NCI-H2171 treated with DMSO at 0.1 percent for 48 hours (cell line): ENCODE results near the gene MYO10.
"Not testable (repeated sequence)": the region's sequence is repeated elsewhere in the genome, so short reads cannot be mapped to it uniquely, and the experiment has no call there.

Source experiments
- DNase-seq: peaks from one replicate; lab custom pipeline; 2025; lab: John Stamatoyannopoulos, UW

Gene MYO10

GRCh38 chr5:16740811-16741392 lies 195.2 kb downstream of the MYO10 start:
- DNase-seq: no peak

GRCh38 chr5:16740066-16740810 lies 195.8 kb downstream of the MYO10 start:
- DNase-seq: peak; percentile 14

DNA sequence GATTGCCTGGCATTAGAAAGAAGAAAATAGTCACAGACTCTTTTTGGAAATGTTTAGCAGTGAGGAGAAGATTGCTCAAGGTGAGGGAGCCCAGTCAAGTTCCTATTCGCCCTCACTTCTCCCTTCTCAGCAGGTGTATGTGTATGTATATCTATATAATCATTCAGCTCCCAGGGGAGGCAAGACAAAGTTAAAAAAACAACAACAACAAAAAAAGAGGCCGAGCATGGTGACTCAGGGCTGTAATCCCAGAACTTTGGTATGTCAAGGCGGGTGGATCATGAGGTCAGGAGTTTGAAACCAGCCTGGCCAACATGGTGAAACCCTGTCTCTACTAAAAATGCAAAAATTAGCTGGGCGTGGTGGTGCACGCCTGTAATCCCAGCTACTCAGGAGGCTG lies 197.7 kb downstream of the MYO10 start:
- DNase-seq: not testable (repeated sequence)

- DNase-seq: no peak
Measured at GRCh38 chr5:16737620-16738364, 198.3 kb downstream of the MYO10 start.

DNA sequence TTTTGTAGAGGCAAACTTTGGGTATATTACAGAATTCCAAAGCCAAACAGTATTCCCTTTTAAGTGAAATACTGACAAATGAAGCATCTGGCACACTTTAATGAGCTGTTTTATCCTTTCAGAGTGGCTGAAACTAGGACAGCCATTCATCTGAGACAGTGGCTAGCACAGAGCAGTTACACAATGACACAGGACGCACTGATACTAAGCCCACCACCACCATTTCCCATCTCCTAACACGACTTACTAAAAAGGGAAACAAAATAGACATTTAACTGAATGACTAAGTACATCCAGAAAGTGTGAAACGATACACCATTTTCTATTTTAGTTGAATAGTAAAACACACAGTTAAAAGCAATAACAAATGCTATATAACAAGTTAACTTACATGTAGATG lies 198.9 kb downstream of the MYO10 start:
- no peak for DNase-seq

- DNase-seq: peak; percentile 25
Measured at GRCh38 chr5:16736158-16736995, 199.7 kb downstream of the MYO10 start.

DNA sequence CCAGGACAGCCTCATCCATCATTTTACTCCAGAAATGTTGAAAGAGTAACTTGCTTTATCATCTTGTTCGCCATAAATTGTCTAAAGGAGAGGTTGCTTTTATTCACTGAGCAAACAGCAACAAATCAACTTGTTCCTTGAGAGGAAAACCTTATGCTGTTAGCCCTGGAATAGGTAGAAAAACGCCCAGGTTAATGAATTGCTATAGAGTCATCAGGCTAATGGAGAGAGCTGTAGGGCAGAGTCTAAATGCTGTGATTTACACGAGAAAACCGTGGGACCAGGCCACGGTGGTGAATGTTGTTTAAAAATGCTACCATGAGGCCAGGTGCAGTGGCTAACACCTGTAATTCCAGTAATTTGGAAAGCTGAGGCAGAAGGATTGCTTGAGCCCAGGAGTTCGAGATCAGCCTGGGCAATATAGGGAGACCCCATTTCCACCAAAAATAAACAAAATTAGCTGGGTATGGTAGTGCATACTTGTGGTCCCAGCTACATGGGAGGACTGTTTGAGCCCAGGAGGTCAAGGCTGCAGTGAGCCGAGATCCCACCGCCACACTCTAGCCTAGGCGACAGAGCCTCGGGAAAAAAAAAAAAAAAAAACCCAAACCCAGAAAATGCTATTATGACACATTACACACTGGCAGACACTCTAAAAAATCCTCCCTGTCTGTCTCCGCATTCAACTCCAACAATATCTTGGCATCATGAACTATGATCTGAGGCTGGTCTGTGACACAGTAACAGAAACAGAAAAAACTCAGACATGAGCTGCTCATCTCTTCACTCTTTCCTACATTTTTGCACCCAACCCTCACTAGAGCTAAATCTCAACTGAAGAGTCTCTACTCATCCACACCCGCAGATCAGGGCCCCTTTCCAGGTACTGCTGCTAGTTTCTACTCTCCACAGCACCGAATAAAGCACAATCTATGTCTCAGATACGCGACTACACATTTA lies 200.7 kb downstream of the MYO10 start:
- DNase-seq: no peak

GRCh38 chr5:16733331-16734006 lies 202.6 kb downstream of the MYO10 start:
- no peak for DNase-seq

DNA sequence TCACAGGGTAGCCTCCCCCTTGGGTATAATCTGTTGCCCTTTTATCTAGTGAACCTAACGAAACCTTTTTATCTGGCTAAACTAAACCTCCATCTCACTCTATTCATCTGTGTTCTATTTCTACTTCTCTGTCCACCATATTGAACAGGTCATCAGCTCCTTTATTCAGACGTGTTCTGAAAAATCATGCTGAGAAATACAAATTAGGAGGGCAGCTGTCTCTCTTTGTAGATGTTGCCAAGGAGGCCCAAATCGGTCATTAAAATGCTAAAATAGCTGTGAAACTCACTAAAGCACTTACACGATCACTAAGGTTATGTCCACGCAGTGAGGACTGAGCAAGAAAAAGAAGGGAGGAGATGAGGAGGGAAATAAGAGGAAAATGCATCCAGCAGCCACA lies 203.7 kb downstream of the MYO10 start:
- DNase-seq: no peak

DNA sequence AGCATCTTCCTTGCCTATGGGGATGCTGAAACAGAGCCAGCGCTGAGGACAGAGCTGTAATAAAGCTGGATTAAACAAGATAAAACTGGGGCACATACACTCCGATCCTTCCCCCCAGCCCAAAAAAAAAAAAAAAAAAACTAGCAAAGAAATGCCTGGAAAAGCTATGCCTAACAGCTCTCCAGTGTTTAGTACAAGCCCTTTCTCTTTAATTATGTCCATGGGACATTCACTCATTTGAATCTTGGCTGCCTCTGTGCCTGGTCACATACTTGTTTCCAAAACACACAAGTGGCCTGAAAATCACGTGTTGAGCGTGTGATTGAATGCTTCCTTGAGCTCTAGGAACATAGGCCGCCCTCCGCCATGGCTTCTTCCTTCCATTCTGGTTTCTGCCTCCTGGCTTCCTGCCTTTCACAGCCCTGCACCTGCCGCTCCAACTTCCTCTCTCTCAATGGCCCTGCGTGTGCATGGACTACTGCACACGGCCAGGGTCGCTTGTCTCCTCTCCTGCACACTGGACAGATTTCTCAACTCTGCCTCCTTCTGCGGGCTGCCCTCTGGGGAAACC lies 208.2 kb downstream of the MYO10 start:
- no peak for DNase-seq

DNA sequence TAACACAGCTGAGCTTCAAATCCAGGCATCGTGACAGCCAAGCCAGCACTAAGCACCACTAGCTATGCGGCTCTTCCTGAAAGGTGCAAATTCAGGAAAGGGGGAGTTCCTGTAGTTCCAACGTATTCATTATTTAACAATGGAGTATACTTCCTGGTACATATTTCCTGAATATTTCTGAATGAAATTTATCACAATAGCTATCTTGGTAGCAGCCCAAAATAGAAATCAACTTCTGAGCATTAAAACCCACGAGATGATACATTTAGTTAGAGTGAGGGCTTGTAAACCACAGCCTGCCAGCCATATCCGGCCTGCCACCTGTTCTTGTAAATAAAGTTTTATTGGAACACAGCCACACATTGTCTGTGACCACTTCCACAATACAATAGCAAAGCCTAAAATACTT lies 209.5 kb downstream of the MYO10 start:
- no peak for DNase-seq

GRCh38 chr5:16725575-16725974 lies 210.5 kb downstream of the MYO10 start:
- no peak for DNase-seq

- no peak for DNase-seq
Measured at GRCh38 chr5:16723821-16724220, 212.3 kb downstream of the MYO10 start.

GRCh38 chr5:16722097-16722495 lies 214.0 kb downstream of the MYO10 start:
- no peak for DNase-seq

DNA sequence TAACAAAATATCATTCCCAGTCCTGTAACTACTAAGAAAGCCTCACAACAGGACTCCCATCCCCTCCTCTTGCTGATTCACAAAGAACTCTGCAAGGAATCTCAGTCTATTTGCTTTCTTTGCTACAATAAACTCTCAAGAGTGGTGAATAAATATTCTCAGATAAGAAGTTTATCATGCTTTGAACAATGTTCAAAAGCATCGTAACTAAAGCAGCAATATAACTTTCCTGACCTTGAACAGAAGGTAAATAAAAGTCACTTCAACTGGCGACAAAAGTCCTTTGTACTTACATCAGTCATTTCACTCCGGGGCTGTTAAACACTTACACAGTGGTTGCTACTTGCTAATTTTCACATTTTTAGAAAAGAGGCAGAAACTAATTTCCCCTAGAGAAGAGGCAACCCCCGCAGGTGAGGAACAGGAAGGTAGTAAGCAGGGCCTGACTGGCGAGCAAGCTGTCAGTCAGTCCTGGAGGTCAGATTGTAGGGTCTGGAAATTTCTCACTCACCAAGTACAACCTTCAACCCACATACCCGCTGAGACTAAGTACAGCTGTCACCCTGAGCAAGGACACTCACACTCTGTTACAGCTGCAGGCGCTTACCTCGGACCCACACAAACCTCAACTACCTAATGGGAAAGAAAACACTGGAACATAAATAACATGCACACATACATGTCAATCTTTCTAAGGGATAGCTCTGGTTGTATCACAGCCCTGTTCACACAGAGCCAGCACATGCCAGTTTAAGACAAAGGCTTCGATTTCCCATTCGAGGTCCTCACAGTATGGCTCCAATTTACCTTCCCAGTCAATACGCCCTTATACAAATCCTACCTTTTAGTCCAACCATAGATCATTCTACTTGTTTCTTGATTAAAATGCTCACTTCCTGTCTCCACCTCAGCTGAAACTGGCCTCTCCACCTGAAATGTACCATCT lies 214.7 kb downstream of the MYO10 start:
- DNase-seq: no peak

GRCh38 chr5:16718036-16718435 lies 218.1 kb downstream of the MYO10 start:
- DNase-seq: not testable (repeated sequence)

- no peak for DNase-seq
Measured at GRCh38 chr5:16713386-16713928, 222.6 kb downstream of the MYO10 start.

GRCh38 chr5:16712620-16713019 lies 223.5 kb downstream of the MYO10 start:
- no peak for DNase-seq

DNA sequence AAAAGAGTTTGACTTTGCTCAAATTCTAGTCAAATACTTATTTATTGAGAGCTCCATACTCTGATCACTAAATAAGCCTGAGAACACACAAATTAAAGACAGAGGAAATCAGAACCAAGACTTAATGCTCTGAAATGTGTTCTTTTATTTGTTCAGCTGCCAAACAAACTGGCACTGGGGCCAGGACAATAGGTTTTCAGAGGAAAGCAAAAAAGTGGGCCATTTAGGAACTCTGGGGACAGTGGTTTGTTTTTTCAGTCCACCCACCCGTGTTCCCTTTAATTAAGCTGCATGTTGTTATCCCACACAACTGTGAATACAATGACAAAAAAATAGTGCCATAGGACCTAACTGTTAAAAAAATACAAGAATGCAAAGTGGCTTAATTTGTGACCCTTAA lies 223.9 kb downstream of the MYO10 start:
- no peak for DNase-seq
